GM18951 (cell line): ENCODE data around the gene OMD.

ENCODE experiments used
- POLR2A ChIP-seq: IDR thresholded peaks from 4 replicates; pipeline ENCODE4 v1.6.1; 2011; ENCODE audit warnings: mild to moderate bottlenecking; ENCODE audit not compliant: insufficient read length, insufficient read depth; ENCODE audit errors: extremely low read depth
- in situ Hi-C: fragments of 300-500 bp; cut with MboI; formaldehyde crosslinking; loops from one replicate; pipeline ENCODE4 v1.12.0; 2022; ENCODE audit warnings: low sequenced_read_pairs, mixed read lengths, inconsistent platforms; ENCODE audit not compliant: unreplicated experiment

Gene OMD

DNA sequence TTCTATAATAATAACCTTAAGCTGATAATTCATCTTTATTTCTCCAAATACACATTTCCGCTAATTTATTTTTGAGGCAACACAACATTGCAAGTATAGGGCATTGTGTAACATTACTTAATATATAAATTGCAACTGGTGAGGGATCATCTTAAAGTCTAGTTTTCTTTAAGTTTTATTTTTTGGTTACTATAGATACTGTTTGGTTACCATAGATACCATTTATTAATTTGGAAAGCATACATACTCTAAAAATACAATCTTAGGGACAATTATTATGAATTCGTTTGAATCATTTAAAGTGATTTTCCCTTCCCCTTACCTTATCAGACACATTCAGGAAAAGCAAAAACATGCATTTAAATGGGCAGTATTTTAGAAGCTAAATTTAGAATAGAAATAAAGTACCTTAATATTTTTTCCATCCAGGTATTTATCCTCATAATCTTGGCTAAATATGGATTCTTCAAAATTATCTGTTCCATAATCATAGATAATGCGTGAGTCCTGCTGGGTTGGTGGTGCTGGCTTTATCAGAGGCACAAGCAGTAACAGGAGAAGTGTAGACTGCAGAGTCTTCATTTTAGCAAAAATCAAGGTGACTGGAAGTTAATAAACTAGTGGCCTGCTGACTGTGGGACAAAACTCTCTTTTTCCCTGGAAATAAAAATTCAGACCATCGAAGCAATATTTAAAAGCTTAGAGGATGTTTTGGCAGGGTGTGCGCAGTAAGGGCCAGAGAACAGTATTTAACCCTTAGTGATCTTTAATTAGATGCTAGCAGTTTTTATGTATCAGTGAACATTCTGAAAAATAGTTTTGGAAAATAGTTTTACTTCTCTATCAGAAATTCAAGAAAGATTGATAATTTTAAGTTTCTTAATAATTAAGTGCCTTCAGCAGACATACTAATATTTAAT lies 21.2 kb downstream of the OMD start:
- in situ Hi-C loops, result no loop called here
- TF ChIP-seq POLR2A, result no peak

DNA sequence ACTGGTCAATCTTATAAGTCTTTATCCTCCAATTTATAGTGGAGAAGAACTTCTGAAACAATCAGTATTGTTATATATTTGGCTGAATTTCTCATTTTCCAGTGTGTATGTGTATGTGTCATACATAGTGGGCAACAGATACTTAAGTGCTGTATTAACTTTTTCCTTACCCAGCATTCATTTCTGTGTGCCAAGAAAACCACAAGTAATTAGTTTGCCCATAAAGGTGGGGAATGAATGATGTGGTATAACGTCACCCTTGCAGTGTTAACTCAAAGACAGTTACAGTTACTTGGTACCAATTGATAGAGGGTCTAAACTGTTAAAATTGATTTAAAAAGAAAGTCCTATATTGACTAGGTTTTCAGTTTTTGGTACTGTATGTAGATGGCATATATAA lies 21.9 kb downstream of the OMD start:
- in situ Hi-C loops, result no loop called here
- TF ChIP-seq POLR2A, result no peak

DNA sequence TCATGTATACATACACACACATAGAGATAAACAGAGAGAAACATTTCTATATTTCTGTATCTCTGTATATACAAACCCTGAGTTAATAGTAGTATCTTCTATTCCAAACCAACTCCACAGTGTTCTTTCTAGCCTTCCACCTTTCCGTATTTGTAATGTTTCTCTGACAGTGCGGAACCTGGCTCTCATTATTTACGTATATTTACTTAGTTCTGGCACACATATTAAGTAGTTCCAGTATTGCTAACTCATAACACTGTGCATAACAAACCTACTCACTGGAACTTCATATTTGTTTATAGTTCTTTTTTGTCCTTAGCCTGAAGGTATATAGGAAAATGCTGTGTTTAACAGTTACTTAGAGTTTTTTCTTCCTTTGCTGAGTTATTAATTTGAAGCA lies 26.4 kb downstream of the OMD start:
- in situ Hi-C loops, result no loop called here
- TF ChIP-seq POLR2A, result no peak

DNA sequence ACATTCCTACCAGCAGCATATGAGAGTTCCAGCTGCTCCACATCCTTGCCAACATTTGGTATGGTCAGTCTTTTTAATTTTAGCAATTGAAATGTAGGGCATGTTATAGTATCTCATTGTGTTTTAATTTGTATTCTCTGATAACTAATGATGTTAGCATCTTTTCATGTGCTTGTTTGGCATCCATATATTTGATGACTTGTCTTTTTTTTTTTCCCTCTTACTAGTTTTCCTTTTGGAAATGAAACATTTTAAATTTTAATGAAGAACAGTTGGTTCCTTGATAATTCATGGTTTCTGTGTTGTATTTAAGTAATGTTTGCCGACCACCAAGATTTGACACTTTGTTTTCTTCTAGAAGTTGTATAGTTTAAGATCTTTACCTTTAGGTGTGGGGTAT lies 28.7 kb downstream of the OMD start:
- in situ Hi-C loops, result no loop called here
- no peak for TF ChIP-seq POLR2A

DNA sequence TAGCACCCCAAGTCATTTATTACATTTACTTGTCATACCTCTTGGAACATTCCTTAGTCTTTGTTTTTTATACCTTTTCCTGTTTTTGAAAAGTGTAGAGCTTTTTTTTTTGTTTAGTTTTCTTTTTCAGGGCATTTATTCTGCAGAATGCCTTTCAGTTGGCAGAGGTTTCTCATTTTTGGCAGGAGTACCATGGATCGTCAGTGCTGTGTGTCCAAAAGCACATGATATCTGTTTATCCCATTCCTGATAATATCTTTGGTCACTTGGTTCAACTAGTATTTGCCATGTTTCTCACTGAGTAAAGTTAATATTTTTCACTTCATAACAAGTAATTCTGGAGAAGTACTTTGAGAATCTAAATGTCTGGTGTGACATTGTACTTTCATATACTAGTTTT lies 30.6 kb downstream of the OMD start:
- in situ Hi-C loops, result no loop called here
- no peak for TF ChIP-seq POLR2A

DNA sequence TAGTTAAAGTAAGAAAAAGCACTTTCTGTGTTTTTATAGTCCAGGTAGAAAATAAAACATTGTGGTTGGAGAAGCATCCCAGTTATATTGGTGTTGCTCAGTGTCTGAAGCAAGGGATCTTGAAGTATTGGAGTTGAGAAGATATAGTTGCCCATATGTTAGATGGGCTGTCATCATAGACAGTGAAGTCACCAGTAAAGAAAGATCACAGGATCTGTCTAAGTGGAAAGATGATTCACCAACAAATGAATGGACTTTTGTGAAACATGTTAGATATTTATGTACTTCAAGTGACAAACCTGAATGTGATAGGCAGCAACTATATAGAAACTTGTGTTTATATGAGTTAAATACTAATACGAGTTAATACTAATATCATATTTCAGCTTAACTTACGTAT lies 31.6 kb downstream of the OMD start:
- in situ Hi-C loops, result no loop called here
- TF ChIP-seq POLR2A, result no peak

DNA sequence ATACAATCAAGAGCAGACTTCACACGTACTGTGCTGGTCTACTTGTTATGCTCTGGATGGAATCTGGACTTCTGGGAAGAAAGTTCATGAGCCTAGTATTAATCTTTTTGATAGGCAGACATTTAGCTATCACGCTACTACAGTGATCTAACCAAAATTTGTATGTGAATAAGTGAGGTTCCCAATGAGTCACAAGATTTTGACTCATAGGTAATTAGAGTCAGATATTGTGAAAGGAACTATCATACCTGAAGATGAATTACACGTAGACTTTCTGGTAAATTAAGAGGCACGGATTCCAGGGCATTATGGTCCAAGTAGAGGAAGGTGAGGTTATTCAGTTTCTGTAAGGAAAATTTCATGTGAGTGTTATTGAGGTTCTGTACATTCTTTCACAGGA lies 38.3 kb downstream of the OMD start:
- TF ChIP-seq POLR2A, result no peak
- in situ Hi-C loops, result no loop called here

DNA sequence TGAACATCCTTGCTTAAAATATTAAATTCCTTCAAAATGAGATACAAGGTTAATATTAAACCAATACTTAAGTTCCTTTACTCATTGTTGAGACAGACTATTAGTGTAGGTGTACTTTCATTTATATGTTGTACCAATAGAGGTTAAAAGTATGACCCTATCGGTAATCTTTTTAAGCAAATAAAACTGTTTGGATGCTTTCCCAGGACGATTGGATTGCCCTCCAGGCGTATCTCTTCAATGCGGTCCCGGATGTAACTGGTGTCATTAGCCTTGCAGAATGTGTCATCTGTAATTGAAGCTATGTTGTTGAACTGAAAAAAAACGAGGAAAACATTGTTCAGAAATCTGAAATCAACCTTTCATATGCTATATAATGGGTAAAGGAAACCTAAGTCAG lies 38.8 kb downstream of the OMD start:
- TF ChIP-seq POLR2A, result no peak

DNA sequence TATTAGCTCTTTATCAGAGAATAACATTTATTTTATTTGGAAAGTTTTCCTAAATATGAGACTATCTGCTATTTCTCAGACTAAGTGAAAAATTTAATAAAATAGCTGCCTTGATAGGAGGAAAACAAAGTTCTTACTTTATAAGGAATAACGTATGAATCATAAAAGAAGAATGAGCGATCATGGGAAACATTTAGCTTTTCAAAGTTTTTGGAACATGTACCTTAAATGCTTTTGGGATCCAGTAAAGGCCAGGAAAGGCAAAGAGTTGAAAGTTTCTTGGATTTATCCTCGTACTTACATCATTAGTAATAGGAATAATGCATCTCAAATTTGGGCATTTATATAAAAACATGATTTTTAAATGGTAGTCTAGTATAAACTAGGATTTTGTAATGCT lies 39.3 kb downstream of the OMD start:
- in situ Hi-C loops, result no loop called here
- TF ChIP-seq POLR2A, result no peak

More for the DNA sequence above, 38.8 kb downstream of the OMD start:
- in situ Hi-C loops, result no loop called here

DNA sequence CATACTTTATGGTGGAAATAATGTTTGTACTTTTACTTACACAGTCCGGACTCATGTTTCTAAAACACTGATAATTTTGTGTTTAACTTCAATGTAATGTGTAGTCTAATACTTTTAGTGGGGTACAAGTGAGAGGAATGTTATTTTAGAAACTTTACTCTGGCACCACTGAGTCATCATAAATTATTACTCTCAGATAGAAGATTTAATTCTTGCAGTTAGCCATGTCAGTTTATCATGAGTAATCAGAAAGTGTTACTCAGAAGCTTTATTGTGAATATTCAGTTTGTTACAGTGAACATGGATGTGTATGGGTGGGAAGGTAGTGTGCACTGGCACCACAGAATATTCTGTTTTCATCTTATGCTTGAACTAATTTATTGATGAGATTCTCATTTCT lies 39.9 kb downstream of the OMD start:
- no peak for TF ChIP-seq POLR2A
- in situ Hi-C loops, result no loop called here

DNA sequence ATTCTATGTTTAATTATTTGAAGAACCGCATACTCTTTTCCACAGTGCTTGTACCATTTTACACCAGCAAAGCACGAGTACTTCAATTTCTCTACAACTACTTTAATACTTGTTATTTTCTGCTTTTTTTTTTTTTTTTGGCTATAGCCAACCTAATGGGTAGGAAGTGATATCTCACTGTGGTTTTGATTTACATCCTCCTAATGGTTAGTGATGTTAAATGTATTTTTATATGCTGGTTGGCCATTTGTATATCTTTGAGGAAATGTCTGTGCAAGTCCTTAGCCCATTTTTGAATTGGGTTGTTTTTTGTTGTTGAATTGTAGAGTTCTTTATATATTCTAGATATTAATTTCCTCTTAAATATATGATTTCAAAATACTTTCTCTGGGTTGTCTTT lies 42.5 kb downstream of the OMD start:
- TF ChIP-seq POLR2A, result no peak
- in situ Hi-C loops, result no loop called here

DNA sequence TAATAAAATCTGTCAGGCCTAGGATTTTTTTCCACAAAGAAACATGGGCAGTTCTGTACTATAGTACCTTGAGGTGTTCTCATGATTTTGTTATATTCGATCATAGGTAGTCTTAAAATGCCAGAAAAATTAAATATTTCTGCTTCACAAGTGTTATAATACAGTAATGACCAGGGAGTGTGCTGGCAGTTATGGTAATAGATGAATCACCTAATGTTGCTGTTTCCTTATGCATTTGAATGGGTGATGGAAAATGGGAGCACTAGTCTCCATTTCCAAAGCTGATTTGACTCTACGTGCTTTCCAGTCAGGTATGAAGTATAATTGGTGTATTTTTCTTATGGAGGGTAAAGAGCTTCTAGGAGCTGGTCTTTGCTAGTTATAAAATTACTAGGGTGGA lies 43.7 kb downstream of the OMD start:
- in situ Hi-C loops, result no loop called here
- TF ChIP-seq POLR2A, result no peak

DNA sequence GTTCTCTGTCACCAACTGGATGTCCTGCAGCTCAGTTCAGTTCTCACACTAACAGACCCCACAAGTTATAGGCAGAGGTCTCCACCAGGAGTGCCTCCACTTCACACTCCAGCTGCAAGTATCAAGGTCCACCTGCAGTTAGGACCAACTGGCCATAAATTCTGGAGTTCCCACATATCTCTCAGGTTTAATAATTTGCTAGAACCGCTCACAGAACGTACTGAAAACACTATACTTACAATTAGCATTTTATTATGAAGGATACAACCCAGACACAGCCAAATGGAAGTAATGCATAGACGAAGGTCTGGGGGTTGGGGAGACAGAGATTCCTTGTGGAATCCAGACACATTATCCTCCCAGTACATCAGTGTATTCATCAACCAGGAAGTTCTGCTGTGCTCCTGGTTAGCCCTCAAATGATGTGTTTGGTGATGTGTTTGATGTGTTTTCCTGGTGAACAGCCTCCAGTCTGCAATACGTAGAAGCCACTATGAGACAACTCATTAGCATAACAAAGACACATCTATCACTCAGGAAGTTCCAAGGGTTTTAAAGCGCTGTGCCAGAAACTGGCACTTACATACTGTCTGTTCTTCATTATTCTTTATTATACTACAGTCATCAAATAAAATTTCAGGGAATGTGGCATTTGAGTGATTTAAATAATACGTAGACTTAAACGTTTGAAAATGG lies 45.3 kb downstream of the OMD start:
- TF ChIP-seq POLR2A, result no peak
- in situ Hi-C loops, result no loop called here

DNA sequence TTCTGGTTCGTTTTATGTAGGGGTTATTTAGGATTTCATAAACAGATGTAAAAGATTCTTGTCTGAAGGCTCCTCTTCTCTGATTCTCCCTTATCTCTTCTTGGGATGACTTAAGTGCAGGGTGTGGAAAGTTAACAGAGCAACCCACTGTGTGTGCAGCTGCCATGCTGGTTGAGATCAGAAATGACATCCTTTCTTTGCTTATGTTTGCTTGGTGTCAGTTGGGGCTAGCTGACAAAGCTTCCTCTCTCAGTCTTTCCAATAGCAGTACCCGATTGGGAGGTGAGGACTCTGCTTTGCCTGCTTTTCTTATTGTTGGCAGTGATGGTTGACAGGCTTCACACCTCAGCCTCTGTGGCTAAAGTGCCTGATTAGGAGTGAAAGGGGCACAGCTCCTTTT lies 46.4 kb downstream of the OMD start:
- TF ChIP-seq POLR2A, result no peak
- in situ Hi-C loops, result no loop called here
